OCI-LY7 (cell line): Measurements from ENCODE around the gene SMPD4.
"Not testable (repeated sequence)": the region's sequence is repeated elsewhere in the genome, so short reads cannot be mapped to it uniquely, and the experiment has no call there.

Experiments
- EZH2phosphoT487 ChIP-seq: fragments of 200-600 bp; sonication (generic); IDR thresholded peaks from 2 replicates; pipeline ENCODE4 v1.6.1; 2018; ENCODE audit warnings: low read depth, borderline replicate concordance, mild to moderate bottlenecking, mixed run types, antibody characterized with exemption, low read length, moderate library complexity, mixed read lengths
- TF ChIP-seq, protein P1 (sequence below): fragments of 200-600 bp; sonication (generic); conservative IDR thresholded peaks from 2 replicates; pipeline ENCODE4 v1.5.1; 2014; ENCODE audit warnings: mild to moderate bottlenecking, antibody characterized with exemption, low read length, moderate library complexity, mixed read lengths

- TF ChIP-seq, protein P1, sequence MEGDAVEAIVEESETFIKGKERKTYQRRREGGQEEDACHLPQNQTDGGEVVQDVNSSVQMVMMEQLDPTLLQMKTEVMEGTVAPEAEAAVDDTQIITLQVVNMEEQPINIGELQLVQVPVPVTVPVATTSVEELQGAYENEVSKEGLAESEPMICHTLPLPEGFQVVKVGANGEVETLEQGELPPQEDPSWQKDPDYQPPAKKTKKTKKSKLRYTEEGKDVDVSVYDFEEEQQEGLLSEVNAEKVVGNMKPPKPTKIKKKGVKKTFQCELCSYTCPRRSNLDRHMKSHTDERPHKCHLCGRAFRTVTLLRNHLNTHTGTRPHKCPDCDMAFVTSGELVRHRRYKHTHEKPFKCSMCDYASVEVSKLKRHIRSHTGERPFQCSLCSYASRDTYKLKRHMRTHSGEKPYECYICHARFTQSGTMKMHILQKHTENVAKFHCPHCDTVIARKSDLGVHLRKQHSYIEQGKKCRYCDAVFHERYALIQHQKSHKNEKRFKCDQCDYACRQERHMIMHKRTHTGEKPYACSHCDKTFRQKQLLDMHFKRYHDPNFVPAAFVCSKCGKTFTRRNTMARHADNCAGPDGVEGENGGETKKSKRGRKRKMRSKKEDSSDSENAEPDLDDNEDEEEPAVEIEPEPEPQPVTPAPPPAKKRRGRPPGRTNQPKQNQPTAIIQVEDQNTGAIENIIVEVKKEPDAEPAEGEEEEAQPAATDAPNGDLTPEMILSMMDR, result not testable (repeated sequence)
- not testable (repeated sequence) for TF ChIP-seq EZH2phosphoT487
These were observed 49.5 kb upstream of the SMPD4 start for GRCh38 chr2:130230907-130231306.
